RWPE1 (cell line): Measurements from ENCODE around the gene SNAPC1.

Experiments used
- CTCF ChIA-PET: fragments of 350-600 bp; sonication (Branson Sonifier 250); formaldehyde crosslinking; extraction: SDS; loops from one replicate; lab custom pipeline; 2021; lab: Yijun Ruan, JAX
- POLR2A ChIA-PET: fragments of 400-600 bp; formaldehyde crosslinking; extraction: SDS; loops from one replicate; lab custom pipeline; 2020; ENCODE audit warnings: antibody characterized with exemption; ENCODE audit not compliant: low non-redundant PET; lab: Yijun Ruan, JAX
- DNase-seq: peaks from one replicate; pipeline ENCODE4 v3.0.0; 2012; ENCODE audit warnings: low spot score
- H3K27ac ChIP-seq: fragments of 450-650 bp; 2 replicates; pipeline ENCODE4 v1.5.1; 2017
- CTCF ChIP-seq: fragments of 450-650 bp; conservative IDR thresholded peaks from 2 replicates; pipeline ENCODE4 v1.5.1; 2017; ENCODE audit warnings: low read depth, mild to moderate bottlenecking

The SNAPC1 gene

DNA sequence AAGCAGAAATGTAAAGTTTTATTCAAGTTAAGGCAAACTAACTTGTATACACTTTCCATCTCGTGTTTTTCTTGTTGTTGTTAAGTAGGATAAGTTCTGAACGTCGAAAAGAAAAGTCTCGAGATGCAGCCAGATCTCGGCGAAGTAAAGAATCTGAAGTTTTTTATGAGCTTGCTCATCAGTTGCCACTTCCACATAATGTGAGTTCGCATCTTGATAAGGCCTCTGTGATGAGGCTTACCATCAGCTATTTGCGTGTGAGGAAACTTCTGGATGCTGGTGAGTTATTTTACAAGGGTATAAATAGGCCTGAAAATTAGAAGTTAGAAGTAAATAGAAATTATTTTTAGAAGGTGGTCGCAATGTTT lies 41.9 kb upstream of the SNAPC1 start:
- H3K27ac ChIP-seq: no peak overlapping the region
- DNase-seq: no peak
- TF ChIP-seq CTCF: no peak
- POLR2A ChIA-PET: no interaction called here
- CTCF ChIA-PET: interaction anchor here (0.7 kb wide), 1 partner anchor 104 kb away, joined by 6 read pairs; no protein-coding TSS in a partner anchor

DNA sequence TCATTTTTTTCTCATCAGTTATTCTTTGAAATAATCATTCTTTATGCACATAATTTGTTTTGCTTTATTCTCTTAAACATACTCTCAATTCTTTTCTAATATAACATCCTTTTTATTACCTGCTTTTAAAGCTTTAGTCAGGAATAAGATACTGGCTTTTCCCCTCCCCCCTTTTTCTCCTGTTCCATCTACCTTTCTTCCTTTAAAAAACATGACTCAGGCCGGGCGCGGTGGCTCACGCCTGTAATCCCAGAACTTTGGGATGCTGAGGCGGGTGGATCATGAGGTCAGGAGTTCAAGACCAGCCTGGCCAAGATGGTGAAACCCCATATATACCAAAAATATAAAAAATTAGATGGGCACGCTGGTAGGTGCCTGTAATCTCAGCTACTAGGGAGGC lies 41.5 kb upstream of the SNAPC1 start:
- POLR2A ChIA-PET: no interaction called here

GRCh38 chr14:61724133-61724532 lies 38.1 kb upstream of the SNAPC1 start:
- POLR2A ChIA-PET: no interaction called here
- CTCF ChIA-PET: interaction anchor here (0.6 kb wide), 1 partner anchor 1750 kb away, joined by 3 read pairs; no protein-coding TSS in a partner anchor
- no peak for TF ChIP-seq CTCF
- no peak overlapping the region for H3K27ac ChIP-seq
- DNase-seq: no peak

More for the DNA sequence above, 41.5 kb upstream of the SNAPC1 start:
- CTCF ChIA-PET: no interaction called here
- peak overlapping the region; percentile 59 for H3K27ac ChIP-seq
- TF ChIP-seq CTCF: no peak
- no peak for DNase-seq

- POLR2A ChIA-PET: no interaction called here
These were observed 35.2 kb upstream of the SNAPC1 start for GRCh38 chr14:61726778-61727658.

GRCh38 chr14:61730756-61731373 lies 31.4 kb upstream of the SNAPC1 start:
- ChIA-PET POLR2A (no interaction called here), CTCF (interaction anchor here (0.6 to 0.9 kb wide), 3 partner anchors 12 to 31 kb away, joined by 3 to 6 read pairs (median 3); no protein-coding TSS in a partner anchor)
- H3K27ac ChIP-seq: no peak overlapping the region
- peak; percentile 20; the same call in 1 of the 2 replicates for TF ChIP-seq CTCF
- no peak for DNase-seq

More at GRCh38 chr14:61726778-61727658, 35.2 kb upstream of the SNAPC1 start:
- no peak for DNase-seq
- H3K27ac ChIP-seq: peak overlapping the region; percentile 48; the same call in 1 of the 2 replicates
- TF ChIP-seq CTCF: no peak
- CTCF ChIA-PET: no interaction called here

GRCh38 chr14:61733972-61734371 lies 28.2 kb upstream of the SNAPC1 start:
- ChIA-PET CTCF (interaction anchor here (0.9 kb wide), 1 partner anchor 104 kb away, joined by 3 read pairs; no protein-coding TSS in a partner anchor), POLR2A (no interaction called here)
- TF ChIP-seq CTCF: no peak
- no peak overlapping the region for H3K27ac ChIP-seq
- DNase-seq: no peak
